T1000 (cell line): ENCODE measurements around the gene PPP2R2B.
"Not testable (repeated sequence)": the region's sequence is repeated elsewhere in the genome, so short reads cannot be mapped to it uniquely, and the experiment has no call there.

Experiments used
- DNase-seq: peaks from one replicate; lab custom pipeline; 2025; ENCODE audit warnings: mixed read lengths; lab: John Stamatoyannopoulos, UW

Gene PPP2R2B

DNA sequence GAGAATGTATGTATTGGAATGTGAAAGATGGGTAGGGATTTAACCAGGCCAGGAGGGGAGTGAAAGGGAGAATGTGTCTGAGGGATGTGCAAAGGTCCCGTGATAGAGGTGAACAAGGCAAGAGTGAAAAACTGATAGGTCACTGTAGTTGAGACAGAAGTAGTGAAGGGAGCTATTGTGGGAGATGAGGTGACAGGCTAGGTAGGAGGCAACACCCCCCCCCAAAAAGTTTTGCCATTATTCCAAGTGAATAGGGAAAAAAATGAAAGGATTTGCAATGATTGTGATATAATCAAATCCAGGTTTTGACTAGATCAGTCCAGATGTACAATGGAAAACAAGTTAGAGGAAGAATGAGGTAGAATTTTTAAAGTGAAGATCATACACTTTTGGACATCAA lies 226.0 kb downstream of the PPP2R2B start:
- DNase-seq = no peak

GRCh38 chr5:146647656-146648199 lies 230.8 kb downstream of the PPP2R2B start:
- no peak for DNase-seq

GRCh38 chr5:146646441-146646840 lies 232.1 kb downstream of the PPP2R2B start:
- no peak for DNase-seq

DNA sequence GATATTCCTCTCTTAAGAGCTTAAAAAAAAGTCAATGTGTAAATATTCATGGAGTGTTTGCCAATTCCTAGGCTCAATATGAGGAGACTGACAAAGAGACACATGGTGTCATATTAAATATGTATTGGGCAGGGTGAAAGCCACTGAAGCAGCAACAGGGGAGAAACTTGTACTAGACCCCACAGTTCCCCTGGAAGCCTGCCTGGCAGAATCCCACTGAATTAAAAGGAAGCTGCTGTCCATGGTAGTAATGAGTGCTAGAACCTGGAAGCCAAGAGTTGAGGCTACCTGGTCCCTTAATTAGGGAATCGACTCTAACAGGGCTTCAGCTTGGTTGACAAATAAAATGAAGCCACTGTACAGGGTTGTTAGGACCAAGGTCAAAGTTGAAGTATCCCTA lies 233.2 kb downstream of the PPP2R2B start:
- DNase-seq = no peak

DNA sequence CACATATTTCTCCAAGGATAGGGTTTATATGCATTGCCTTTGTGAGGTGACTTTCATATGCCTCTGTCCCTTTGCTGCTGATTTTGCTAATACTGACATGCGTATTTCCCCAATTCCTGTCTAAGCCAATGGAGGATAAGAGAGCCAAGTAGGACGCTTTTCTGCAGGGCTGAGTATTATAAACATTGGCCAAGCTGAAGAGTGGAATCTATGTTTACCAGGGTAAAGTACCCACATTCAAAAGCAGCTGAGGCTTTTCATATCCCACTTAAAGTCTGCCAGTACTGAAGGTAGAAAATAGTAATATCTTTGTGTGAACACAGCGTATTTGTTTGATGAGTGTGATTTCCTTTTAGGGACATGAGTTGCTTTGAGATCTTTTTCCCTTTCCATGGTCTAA lies 233.7 kb downstream of the PPP2R2B start:
- no peak for DNase-seq

GRCh38 chr5:146643776-146644175 lies 234.8 kb downstream of the PPP2R2B start:
- DNase-seq = no peak

DNA sequence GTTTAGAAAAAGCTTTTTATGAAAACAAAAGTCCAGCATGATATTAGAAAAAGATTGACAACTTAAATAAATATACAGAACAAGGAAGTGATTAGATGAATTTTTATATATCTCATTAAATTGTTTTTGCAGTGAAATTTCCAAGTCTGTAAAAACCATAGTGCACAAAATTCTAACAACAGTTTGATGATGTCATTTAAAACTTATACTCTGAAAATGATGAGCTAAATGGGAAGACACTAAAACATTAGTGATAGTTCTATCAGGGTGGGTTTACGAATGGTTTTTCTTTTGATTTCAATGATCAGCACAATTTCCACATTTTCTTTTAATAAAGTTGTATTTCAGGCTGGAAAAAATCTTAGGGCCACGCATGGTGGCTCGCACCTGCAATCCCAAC lies 236.1 kb downstream of the PPP2R2B start:
- no peak for DNase-seq

DNA sequence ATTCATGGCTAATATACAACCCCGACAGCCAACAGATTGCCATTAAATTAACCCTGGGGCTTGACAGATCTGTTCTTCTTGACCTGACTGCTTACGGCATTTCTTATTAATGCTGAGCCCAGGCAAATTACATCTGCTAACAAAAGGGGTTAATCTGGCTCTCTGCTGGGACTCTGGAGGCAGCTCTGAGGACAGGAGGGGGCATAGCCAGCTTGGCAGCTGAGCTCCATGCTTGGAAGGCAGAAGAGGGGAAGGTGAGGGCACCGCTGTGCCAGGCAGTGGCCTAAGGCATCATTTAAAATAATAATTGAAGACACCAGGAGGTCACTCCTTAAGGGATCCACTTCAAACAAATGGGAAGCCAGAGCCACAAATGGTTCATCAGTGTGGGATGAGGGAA lies 236.6 kb downstream of the PPP2R2B start:
- DNase-seq = no peak

GRCh38 chr5:146640285-146640896 lies 238.2 kb downstream of the PPP2R2B start:
- DNase-seq = no peak

DNA sequence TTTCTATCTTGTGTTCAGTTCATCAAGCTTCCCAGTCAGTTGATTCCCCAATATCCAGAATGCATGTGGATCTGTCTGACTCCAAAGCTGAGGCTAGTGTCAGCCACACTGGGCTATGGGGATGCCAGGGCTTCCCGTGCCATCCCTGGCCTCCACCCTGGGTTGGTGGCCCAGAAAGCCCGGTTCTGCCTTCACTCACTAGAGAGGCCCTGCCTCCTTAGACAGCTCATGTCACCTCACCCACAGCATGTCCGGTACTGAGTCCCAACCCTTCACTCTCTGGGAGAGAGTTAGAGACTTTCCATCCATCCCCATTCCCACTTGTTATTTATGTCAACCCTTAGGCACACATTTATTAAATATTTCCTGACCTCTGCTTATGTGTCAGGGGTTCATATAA lies 243.1 kb downstream of the PPP2R2B start:
- no peak for DNase-seq

DNA sequence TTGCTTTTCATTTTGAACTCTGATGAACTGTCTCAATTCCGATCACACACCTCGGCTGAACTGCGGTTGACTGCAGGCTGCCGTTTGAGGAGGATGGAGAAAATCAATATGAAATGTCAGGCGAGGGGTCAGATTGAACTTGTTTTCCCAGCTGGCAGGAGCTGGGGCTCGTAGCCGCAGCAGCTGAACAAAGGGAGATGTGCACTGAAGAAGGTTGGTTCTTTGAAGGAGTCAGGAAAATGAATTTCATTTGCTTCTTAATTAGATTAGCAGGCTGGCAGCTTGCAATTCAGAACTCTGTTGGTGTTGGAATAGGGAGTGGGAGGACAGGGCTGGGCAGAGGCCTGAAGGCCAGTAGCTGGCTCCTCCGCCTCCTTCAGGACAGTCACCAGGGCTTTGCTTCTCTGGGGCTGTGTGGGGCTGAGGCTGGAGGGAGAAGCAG lies 245.2 kb downstream of the PPP2R2B start:
- no peak for DNase-seq

GRCh38 chr5:146632620-146633322 lies 245.8 kb downstream of the PPP2R2B start:
- DNase-seq = no peak

DNA sequence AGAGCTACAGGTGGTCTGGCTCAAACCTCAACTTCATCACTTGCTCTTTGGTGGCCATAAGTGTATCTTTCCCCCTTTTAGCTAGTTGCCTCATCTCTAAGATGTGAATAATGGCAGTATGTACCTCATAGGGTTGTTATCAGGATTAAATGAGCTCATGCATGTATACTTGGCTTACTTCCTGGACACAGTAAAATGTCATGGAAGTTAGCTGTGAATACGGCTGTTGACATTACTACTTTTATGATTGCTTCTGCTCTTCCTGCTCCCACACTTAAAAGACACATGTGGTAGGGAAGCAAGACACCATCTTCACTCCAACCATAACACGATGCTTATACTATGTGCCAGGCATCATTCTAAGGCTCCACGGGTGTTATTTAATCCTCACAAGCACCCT lies 248.1 kb downstream of the PPP2R2B start:
- DNase-seq = no peak

- no peak for DNase-seq
Observed at GRCh38 chr5:146628950-146629349, 249.6 kb downstream of the PPP2R2B start.

DNA sequence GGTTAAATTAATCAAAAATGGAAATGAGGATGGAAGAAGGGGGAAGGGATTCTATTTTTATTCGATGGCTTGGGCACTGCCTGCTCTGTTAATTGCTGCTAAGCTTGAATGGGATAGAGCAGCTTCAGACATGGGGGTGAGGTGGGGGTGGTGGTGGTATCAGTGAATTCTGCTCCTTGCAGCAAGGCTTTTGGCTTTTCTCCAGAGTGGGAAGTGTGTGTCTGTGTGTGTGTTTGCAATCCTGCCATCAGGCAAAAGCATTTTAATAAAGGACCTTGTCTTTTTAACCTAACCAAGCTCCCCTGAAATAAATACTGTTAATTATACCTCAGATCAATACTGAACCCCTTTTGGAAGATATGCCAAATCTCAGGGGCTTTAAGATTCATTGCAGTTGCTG lies 251.6 kb downstream of the PPP2R2B start:
- DNase-seq = no peak

DNA sequence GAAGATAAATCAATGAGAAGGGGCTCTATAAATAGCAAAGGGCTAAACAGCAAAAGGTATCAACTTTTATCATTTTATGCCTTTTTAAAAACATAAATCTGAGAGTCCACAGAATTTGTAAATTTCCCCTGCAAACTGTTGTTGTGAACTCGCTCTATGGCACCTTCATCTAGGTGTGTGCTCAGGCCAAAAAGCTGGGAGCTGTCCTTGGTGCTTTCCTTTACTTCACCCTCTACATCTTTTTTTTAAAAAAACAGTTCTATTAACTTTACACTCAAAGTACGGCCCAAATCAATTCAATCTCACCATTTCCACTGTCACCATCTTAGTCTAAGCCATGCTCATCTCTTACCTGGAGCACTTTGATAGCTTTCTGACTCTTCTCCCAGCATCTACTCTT lies 254.4 kb downstream of the PPP2R2B start:
- DNase-seq = no peak

DNA sequence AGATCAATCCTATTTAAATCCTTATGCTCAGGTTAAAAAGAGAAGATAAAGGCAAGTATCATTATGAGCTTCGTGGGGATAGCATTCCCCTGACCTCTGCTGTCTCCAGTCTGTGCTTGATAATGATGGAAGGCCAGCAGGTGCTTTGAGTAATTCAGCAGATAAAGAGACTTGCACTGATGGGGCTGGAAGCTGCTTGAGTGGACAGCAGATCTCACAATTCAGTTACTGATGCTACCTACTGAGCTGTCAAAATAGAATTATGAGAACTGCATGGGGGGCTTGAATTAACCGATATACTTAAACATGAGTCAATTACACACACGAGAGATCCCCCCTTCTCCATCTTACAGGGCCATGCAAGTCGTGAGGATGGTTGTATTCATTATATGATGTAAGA lies 254.9 kb downstream of the PPP2R2B start:
- DNase-seq = no peak

GRCh38 chr5:146623009-146623408 lies 255.5 kb downstream of the PPP2R2B start:
- DNase-seq = no peak

- no peak for DNase-seq
Observed at GRCh38 chr5:146622391-146622790, 256.2 kb downstream of the PPP2R2B start.

DNA sequence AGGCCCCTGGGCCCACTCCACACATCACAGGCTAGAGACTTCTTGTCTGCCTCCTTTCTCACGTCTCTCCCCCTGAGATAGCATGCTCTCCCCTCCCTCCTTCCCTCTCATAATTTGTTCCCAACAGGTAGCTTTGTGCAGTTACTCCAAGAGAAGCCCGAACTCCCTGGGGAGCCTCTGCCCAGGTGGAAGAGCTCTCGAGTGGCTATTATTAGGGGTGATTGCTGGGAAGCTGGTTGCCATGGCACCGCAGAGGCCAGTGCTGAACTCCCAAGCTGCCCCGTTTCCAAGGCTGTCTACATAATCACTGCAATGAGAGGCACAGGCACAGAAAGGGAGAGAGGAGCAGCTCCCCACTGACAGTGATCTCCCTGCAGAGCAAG lies 257.9 kb downstream of the PPP2R2B start:
- DNase-seq = no peak

- no peak for DNase-seq
Observed at GRCh38 chr5:146620031-146620668, 258.4 kb downstream of the PPP2R2B start.

DNA sequence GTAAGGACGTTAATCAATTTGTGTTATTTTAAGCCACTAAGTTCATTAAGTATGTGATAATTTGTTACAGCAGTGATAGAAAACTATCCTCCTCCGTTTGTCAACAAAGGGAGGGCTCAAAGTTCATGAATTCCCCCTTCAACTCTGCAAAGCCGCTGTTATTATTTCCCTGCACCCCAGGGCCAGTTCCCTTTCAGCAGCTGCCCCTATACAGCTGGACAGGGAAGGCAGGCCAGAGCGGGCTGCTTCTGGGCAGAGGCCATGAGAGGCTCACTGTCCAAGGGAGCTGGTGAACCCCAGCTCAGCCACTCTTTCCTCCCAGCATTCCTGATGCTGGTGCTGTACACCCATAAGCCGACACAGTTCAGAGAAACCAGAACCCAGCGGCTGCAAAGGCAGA lies 260.1 kb downstream of the PPP2R2B start:
- no peak for DNase-seq

GRCh38 chr5:146609731-146610130 lies 268.8 kb downstream of the PPP2R2B start:
- DNase-seq = not testable (repeated sequence)
